ENCODE results near the gene UBE2Z. TPM values are rescaled to one million over a fixed set of nuclear protein-coding genes. Genes with fewer than 3 reads are reported as not detected.
A peak's percentile ranks its signal among the peaks of the same experiment; 100 is the strongest.
"Not testable (repeated sequence)": the region's sequence is repeated elsewhere in the genome, so short reads cannot be mapped to it uniquely, and the experiment has no call there.

The UBE2Z gene
- total and polyA plus RNA-seq, 11 donors, result 19.3 to 59.0 (median 41.0) TPM

GRCh38 chr17:48868916-48869500, 39.2 kb upstream of the UBE2Z start:
- H3K27ac ChIP-seq, result no peak overlapping the region

DNA sequence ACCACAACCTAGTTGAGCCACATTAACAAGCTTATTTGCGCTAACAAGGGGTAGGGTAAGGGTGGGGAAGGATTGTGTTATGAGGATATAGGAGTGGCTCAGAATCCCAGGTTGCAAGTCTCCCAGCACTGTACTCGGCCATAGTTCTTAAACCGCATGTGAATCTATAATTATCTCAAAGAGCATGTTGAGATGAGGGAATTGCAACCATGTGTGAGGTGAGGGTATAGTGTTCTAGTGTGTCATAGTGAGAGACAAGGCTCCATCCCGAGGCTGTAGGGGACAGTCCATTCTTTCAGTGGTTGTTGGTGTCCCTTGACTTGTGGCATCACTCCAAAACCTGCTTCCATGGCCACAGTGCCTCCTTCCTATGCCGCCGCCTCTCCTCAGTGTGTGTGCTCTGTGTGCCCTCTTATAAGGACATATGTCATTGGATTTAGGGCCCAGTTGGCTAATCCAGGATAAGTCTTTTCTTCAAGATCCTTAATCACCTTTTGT, 38.3 kb upstream of the UBE2Z start:
- peaks cover 0 to 19% (median 15%) of the 10 kb centered on the region in 9 donors for H3K36me3 ChIP-seq
- 48 to 65% (median 59%) methylated on average over 6 of the region's 6 CpGs for WGBS, 4 donors
- no peak for TF ChIP-seq POLR2A (IDR thresholded peaks at IDR 0.05)
- no peak for TF ChIP-seq CTCF (IDR thresholded peaks at IDR 0.05)
- H3K9me3 ChIP-seq, result no peaks in the 10 kb centered on the region
- peak overlapping the region in 3 of 12 donors; percentile 67 to 78 (median 76) for H3K27ac ChIP-seq
- DNase-seq (no peak), ATAC-seq (peak; percentile 13 to 43 (median 20))
- no peaks in the 10 kb centered on the region for H3K27me3 ChIP-seq
- H3K4me3 ChIP-seq, result no peak overlapping the region
- H3K4me1 ChIP-seq, result peaks cover 8 to 51% (median 40%) of the 10 kb centered on the region in 12 donors
- intact Hi-C loops (cut with DNase I), result no loop called here

More at GRCh38 chr17:48868916-48869500, 39.2 kb upstream of the UBE2Z start:
- intact Hi-C loops (cut with DNase I), result no loop called here
- Histone ChIP-seq H3K36me3 (peaks cover 0 to 28% (median 23%) of the 10 kb centered on the region in 9 donors), H3K9me3 (no peaks in the 10 kb centered on the region), H3K4me3 (no peak overlapping the region), H3K27me3 (no peaks in the 10 kb centered on the region), H3K4me1 (peaks cover 7 to 47% (median 39%) of the 10 kb centered on the region in 12 donors)
- ATAC-seq (no peak), DNase-seq (no peak)
- TF ChIP-seq CTCF (IDR thresholded peaks at IDR 0.05) (no peak), POLR2A (IDR thresholded peaks at IDR 0.05) (no peak)
- WGBS, 4 donors, result 53 to 67% (median 64%) methylated on average over 3 of the region's 3 CpGs

DNA sequence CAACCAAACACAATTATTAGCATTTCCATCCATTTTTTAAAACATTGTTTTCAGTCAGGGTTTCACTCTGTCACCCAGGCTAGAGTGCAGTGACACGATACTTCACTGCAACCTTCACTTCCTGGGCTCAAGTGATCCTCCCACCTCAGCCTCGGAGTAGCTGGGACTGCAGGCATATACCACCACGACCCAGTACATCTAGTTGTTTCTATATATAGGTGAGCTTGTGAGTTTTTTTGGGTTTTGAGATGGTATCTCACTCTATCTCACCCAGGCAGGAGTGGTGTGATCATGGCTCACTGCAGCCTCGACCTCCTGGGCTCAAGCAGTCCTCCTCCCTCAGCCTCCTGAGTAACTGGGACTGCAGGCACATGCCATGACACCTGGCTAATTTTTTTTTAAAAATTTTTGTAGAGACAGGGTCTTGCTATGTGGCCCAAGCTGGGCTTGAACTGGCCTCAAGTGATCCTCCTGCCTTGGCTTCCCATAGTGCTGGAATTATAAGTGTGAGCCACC, 37.1 kb upstream of the UBE2Z start:
- 41 to 61% (median 53%) methylated on average over 4 of the region's 4 CpGs for WGBS, 4 donors
- intact Hi-C loops (cut with DNase I), result no loop called here
- TF ChIP-seq POLR2A (IDR thresholded peaks at IDR 0.05) (no peak), CTCF (IDR thresholded peaks at IDR 0.05) (no peak)
- peaks cover 0 to 7% (median 3%) of the 10 kb centered on the region in 9 donors for H3K36me3 ChIP-seq
- peaks cover 8 to 51% (median 40%) of the 10 kb centered on the region in 12 donors for H3K4me1 ChIP-seq
- DNase-seq, result no peak
- H3K4me3 ChIP-seq, result no peak overlapping the region
- peak overlapping the region in 10 of 12 donors; percentile 44 to 85 (median 72) for H3K27ac ChIP-seq
- H3K27me3 ChIP-seq, result no peaks in the 10 kb centered on the region
- no peak for ATAC-seq
- H3K9me3 ChIP-seq, result no peaks in the 10 kb centered on the region

DNA sequence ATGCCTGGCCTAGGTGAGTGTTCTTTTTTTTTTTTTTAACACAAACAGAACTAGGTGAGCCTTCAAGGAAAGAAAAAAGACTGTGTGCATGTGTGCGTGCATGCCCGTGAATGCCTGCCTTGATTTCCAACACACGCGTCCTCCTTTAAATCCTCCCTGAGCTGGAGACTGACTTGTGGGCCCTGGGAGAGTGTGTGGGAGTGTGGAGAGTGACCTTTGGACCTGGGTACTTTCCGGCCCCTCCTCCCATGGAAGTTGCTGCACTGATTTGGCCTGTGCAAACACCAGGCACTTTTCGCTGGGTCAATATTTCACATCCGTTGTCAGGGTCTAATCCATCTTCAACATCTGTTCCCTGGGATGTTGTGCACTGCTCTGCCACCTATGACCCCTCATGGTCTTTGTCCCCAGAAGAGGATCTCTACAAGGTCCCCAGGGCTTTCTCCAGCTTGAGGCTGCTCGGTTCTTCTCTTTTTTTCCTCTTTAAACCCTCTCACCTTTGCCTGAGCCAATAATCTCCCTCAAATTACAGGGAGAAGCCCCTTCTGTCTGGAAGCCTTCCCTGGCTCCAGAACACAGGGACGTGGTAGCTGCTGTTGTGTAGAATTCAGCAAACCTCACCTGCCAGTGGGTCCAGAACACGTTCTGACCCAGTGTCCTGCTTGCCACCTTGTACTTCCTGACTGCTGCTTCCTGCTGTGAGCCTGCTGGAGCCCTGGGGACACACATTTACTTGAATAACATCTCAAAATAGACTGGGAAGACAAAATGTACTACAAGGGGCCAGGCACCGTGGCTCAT, 36.5 kb upstream of the UBE2Z start:
- H3K27ac ChIP-seq, result peak overlapping the region; percentile 56 to 85 (median 72)
- ATAC-seq (peak; percentile 58 to 80 (median 66)), DNase-seq (peak in 4 of 5 donors; percentile 33 to 57 (median 48))
- H3K4me1 ChIP-seq, result peaks cover 8 to 51% (median 40%) of the 10 kb centered on the region in 12 donors
- H3K4me3 ChIP-seq, result no peak overlapping the region
- no peaks in the 10 kb centered on the region for H3K9me3 ChIP-seq
- 36 to 54% (median 48%) methylated on average over 11 of the region's 11 CpGs for WGBS, 4 donors
- H3K27me3 ChIP-seq, result no peaks in the 10 kb centered on the region
- peaks cover 0 to under 1% (median 0%) of the 10 kb centered on the region in 9 donors for H3K36me3 ChIP-seq
- intact Hi-C loops (cut with DNase I), result loop anchor here in 1 of 10 donors (2.0 kb wide), 1 partner anchor 31 kb away; no protein-coding TSS in a partner anchor
- TF ChIP-seq CTCF (IDR thresholded peaks at IDR 0.05) (no peak), POLR2A (IDR thresholded peaks at IDR 0.05) (no peak)

DNA sequence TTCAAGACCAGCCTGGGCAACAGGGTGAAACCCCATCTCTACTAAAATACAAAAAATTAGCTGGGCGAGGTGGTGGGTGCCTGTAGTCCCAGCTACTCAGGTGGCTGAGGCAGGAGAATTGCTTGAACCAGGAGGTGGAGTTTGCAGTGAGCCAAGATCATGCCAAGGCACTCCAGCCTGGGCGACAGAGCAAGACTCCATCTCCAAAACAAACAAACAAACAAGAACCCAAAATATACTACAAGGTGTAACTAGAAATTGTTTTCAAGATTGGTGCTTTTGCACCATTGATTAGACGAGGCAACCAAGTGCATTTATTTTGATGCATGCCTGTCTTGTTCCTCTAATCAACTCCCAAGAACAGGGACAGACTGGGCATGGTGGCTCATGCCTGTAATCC, 35.8 kb upstream of the UBE2Z start:
- 73 to 90% (median 82%) methylated on average over 3 of the region's 3 CpGs for WGBS, 4 donors
- H3K4me1 ChIP-seq, result peaks cover 8 to 51% (median 40%) of the 10 kb centered on the region in 12 donors
- H3K27me3 ChIP-seq, DNase-seq, H3K9me3 ChIP-seq, H3K4me3 ChIP-seq, H3K36me3 ChIP-seq, ATAC-seq: not testable (repeated sequence)
- intact Hi-C loops (cut with DNase I), result loop anchor here in 1 of 10 donors (2.0 kb wide), 1 partner anchor 32 kb away; no protein-coding TSS in a partner anchor
- H3K27ac ChIP-seq, result peak overlapping the region; percentile 56 to 85 (median 72)
